HG02798 (cell line): Measurements from ENCODE around the gene DHPS.
"Not testable (repeated sequence)": the region's sequence is repeated elsewhere in the genome, so short reads cannot be mapped to it uniquely, and the experiment has no call there.

ENCODE experiments used
- ATAC-seq: cut with Tn5 transposase; IDR thresholded peaks from one replicate; pipeline ENCODE4 v1.9.1; 2021; ENCODE audit warnings: mild to moderate bottlenecking; ENCODE audit not compliant: unreplicated experiment, poor library complexity

Gene DHPS

GRCh38 chr19:12647490-12648071 lies 34.1 kb downstream of the DHPS start:
- no peak for ATAC-seq

- no peak for ATAC-seq
Measured at GRCh38 chr19:12647047-12647446, 34.6 kb downstream of the DHPS start.

GRCh38 chr19:12646551-12646950 lies 35.1 kb downstream of the DHPS start:
- ATAC-seq = no peak

- not testable (repeated sequence) for ATAC-seq
Measured at GRCh38 chr19:12643716-12644115, 38.0 kb downstream of the DHPS start.

GRCh38 chr19:12642506-12642905 lies 39.2 kb downstream of the DHPS start:
- ATAC-seq = no peak

GRCh38 chr19:12641456-12641855 lies 40.2 kb downstream of the DHPS start:
- ATAC-seq = no peak

- no peak for ATAC-seq
Measured at GRCh38 chr19:12639901-12640613, 41.6 kb downstream of the DHPS start.

- ATAC-seq = no peak
Measured at GRCh38 chr19:12638611-12639182, 43.0 kb downstream of the DHPS start.

- ATAC-seq = no peak
Measured at GRCh38 chr19:12636631-12637030, 45.0 kb downstream of the DHPS start.

- ATAC-seq = no peak
Measured at GRCh38 chr19:12629215-12629614, 52.5 kb downstream of the DHPS start.

- no peak for ATAC-seq
Measured at GRCh38 chr19:12628040-12629022, 53.3 kb downstream of the DHPS start.

- no peak for ATAC-seq
Measured at GRCh38 chr19:12626958-12627357, 54.7 kb downstream of the DHPS start.
